Chondrocyte (in vitro differentiated cells): ENCODE data around the gene TUBB4B. TPM values are rescaled to one million over a fixed set of nuclear protein-coding genes. Genes with fewer than 3 reads are reported as not detected.

Experiments used
- DNase-seq: peaks from one replicate; pipeline ENCODE4 v3.0.0; 2021; ENCODE audit warnings: mixed read lengths, low spot score
- H3K27ac Mint-ChIP-seq: one replicate; pipeline ENCODE4 v1.8.0; 2021; ENCODE audit warnings: mild to moderate bottlenecking, moderate library complexity, mixed read lengths; ENCODE audit not compliant: unreplicated experiment
- H3K27me3 Mint-ChIP-seq: 2 replicates; pipeline ENCODE4 v1.8.0; 2021; ENCODE audit warnings: low read depth, mixed read lengths
- H3K36me3 Mint-ChIP-seq: 2 replicates; pipeline ENCODE4 v1.8.0; 2021; ENCODE audit warnings: low read depth, mixed read lengths
- H3K4me1 Mint-ChIP-seq: 2 replicates; pipeline ENCODE4 v1.8.0; 2021; ENCODE audit warnings: low read depth, mild to moderate bottlenecking, mixed read lengths
- H3K4me3 Mint-ChIP-seq: one replicate; pipeline ENCODE4 v1.8.0; 2021; ENCODE audit warnings: mild to moderate bottlenecking, moderate library complexity, mixed read lengths; ENCODE audit not compliant: unreplicated experiment
- H3K9me3 Mint-ChIP-seq: 2 replicates; pipeline ENCODE4 v1.8.0; 2021; ENCODE audit warnings: low read depth, mixed read lengths
- CTCF ChIP-seq: fragments of 200-600 bp; sonication (generic); IDR thresholded peaks from 2 replicates; pipeline ENCODE4 v1.5.0; 2021; ENCODE audit warnings: antibody characterized with exemption, mild to moderate bottlenecking, moderate library complexity
- total RNA-seq: library from RNA; stranded (reverse); gene quantifications from 3 replicates; pipeline ENCODE4 v1.2.1, GENCODE V29; 2021

TUBB4B gene
- total RNA-seq, 1 donor from 2014 or later: 117 TPM

- H3K4me1 Mint-ChIP-seq: peaks cover 19% of the 10 kb centered on the region
- no peak overlapping the region for H3K4me3 Mint-ChIP-seq
- peaks cover 5% of the 10 kb centered on the region for H3K36me3 Mint-ChIP-seq
- no peak for DNase-seq
- no peak for TF ChIP-seq CTCF
- H3K27me3 Mint-ChIP-seq: no peaks in the 10 kb centered on the region
- H3K27ac Mint-ChIP-seq: no peak overlapping the region
- H3K9me3 Mint-ChIP-seq: no peaks in the 10 kb centered on the region
Observed at GRCh38 chr9:137263506-137263905, 22.4 kb downstream of the TUBB4B start.

- no peak for TF ChIP-seq CTCF
- DNase-seq: no peak
- peaks cover 7% of the 10 kb centered on the region for H3K36me3 Mint-ChIP-seq
- peaks cover 24% of the 10 kb centered on the region for H3K4me1 Mint-ChIP-seq
- no peaks in the 10 kb centered on the region for H3K27me3 Mint-ChIP-seq
- H3K27ac Mint-ChIP-seq: no peak overlapping the region
- H3K9me3 Mint-ChIP-seq: no peaks in the 10 kb centered on the region
- H3K4me3 Mint-ChIP-seq: no peak overlapping the region
Observed at GRCh38 chr9:137264067-137264466, 23.0 kb downstream of the TUBB4B start.

- DNase-seq: no peak
- TF ChIP-seq CTCF: no peak
- Mint-ChIP-seq H3K27me3 (no peaks in the 10 kb centered on the region), H3K27ac (no peak overlapping the region), H3K9me3 (no peaks in the 10 kb centered on the region), H3K4me1 (peaks cover 33% of the 10 kb centered on the region), H3K4me3 (no peak overlapping the region), H3K36me3 (peaks cover 13% of the 10 kb centered on the region)
Observed at GRCh38 chr9:137265496-137266161, 24.5 kb downstream of the TUBB4B start.

DNA sequence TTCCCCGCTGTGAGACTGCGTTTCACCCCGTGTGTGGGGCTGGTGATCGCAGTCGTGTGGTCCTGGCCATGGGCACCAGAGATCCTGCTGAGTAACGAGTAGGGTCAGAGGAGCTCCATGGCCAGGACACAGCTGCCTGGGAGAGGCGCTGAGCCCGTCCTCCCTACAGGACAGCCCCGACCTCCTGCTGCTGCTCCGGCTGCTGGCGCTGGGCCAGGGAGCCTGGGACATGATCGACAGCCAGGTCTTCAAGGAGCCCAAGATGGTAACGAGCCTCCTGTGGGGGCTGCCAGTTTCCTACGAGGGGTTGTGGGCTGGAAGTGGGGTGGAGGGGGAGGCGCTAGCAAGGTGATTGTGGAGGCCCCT is 25.1 kb downstream of the TUBB4B start:
- Mint-ChIP-seq H3K27me3 (no peaks in the 10 kb centered on the region), H3K9me3 (no peaks in the 10 kb centered on the region), H3K36me3 (peaks cover 13% of the 10 kb centered on the region), H3K27ac (no peak overlapping the region), H3K4me3 (no peak overlapping the region), H3K4me1 (peaks cover 37% of the 10 kb centered on the region)
- DNase-seq: no peak
- TF ChIP-seq CTCF: no peak

DNA sequence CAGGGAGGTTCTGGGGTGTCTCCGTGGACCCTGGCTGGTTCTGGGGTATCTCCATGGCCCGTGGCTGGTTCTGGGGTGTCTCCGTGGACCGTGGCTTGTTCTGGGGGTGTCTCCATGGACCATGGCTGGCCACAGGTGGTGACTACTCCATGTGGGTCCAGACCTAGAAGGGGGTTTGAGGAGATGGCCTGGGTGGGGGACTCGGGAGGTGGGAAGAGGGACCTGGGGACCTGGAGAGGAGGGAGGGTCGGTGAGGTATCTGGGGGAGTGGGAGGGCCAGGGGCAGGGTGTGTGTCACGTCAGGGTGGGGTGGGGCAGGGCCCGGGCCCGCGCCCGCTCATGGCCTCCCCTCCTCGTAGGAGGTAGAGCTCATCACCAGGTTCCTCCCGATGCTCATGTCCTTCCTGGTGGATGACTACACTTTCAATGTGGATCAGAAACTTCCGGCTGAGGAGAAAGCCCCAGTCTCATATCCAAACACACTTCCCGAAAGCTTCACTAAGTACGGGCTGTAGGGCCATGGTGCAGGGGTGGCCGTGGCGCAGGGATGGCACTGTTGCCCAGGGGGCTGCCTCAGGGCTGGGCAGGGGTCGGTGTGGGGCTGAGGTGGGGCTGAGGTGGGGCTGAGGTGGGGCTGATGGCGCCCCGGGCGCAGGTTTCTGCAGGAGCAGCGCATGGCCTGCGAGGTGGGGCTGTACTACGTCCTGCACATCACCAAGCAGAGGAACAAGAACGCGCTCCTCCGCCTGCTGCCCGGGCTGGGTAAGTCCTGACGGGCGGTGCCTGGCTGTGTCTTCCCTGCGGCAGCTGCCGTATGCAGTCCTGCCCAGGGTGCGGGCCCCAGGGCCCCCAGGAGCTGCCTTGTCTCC is 25.7 kb downstream of the TUBB4B start:
- Mint-ChIP-seq H3K4me1 (peaks cover 38% of the 10 kb centered on the region), H3K27me3 (no peaks in the 10 kb centered on the region), H3K36me3 (peaks cover 12% of the 10 kb centered on the region), H3K4me3 (no peak overlapping the region), H3K27ac (no peak overlapping the region), H3K9me3 (no peaks in the 10 kb centered on the region)
- no peak for DNase-seq
- TF ChIP-seq CTCF: no peak
